HG02938 (cell line): Measurements from ENCODE around the gene PES1.
"Not testable (repeated sequence)": the region's sequence is repeated elsewhere in the genome, so short reads cannot be mapped to it uniquely, and the experiment has no call there.

Experiments
- ATAC-seq: cut with Tn5 transposase; IDR thresholded peaks from one replicate; pipeline ENCODE4 v1.9.1; 2021; ENCODE audit warnings: mild to moderate bottlenecking, moderate library complexity; ENCODE audit not compliant: unreplicated experiment

The PES1 gene

GRCh38 chr22:30556388-30556787 is 35.3 kb downstream of the PES1 start:
- no peak for ATAC-seq

- no peak for ATAC-seq
Measured at GRCh38 chr22:30555282-30556210, 36.2 kb downstream of the PES1 start.

- ATAC-seq = no peak
Measured at GRCh38 chr22:30553971-30554370, 37.7 kb downstream of the PES1 start.

GRCh38 chr22:30552719-30553118 is 39.0 kb downstream of the PES1 start:
- no peak for ATAC-seq

GRCh38 chr22:30551813-30552212 is 39.9 kb downstream of the PES1 start:
- not testable (repeated sequence) for ATAC-seq

- ATAC-seq = no peak
Measured at GRCh38 chr22:30547188-30547587, 44.5 kb downstream of the PES1 start.

GRCh38 chr22:30546616-30547015 is 45.1 kb downstream of the PES1 start, which contains the start of gene SEC14L6:
Gene SEC14L6 (minus strand): TSS chr22:30546741. CDS start chr22:30546682, 59 bp downstream.
- ATAC-seq = no peak

- no peak for ATAC-seq
Measured at GRCh38 chr22:30542811-30543188, 48.9 kb downstream of the PES1 start.

- no peak for ATAC-seq
Measured at GRCh38 chr22:30541961-30542810, 49.5 kb downstream of the PES1 start.

GRCh38 chr22:30541511-30541910 is 50.2 kb downstream of the PES1 start:
- ATAC-seq = not testable (repeated sequence)

- no peak for ATAC-seq
Measured at GRCh38 chr22:30539368-30539767, 52.3 kb downstream of the PES1 start.

GRCh38 chr22:30538280-30538679 is 53.4 kb downstream of the PES1 start:
- ATAC-seq = no peak

- no peak for ATAC-seq
Measured at GRCh38 chr22:30537083-30537731, 54.5 kb downstream of the PES1 start.

GRCh38 chr22:30535182-30535581 is 56.5 kb downstream of the PES1 start:
- ATAC-seq = no peak

GRCh38 chr22:30531651-30532608 is 59.8 kb downstream of the PES1 start:
- ATAC-seq = no peak

- ATAC-seq = no peak
Measured at GRCh38 chr22:30526656-30527055, 65.1 kb downstream of the PES1 start.
